Stimulated activated naive CD8-positive, alpha-beta T cell treated with anti-CD3 and anti-CD28 coated beads, Interleukin-15, Interleukin-2, amounts not matched to agents 100 U/mL and 50 U/mL, for 24 hours (primary cell): ENCODE measurements around the gene REG3G.

Experiments
- ATAC-seq: fragments of 150-1000 bp; cut with Tn5 transposase; one replicate; pipeline ENCODE4 v1.10.0; 2021
- DNase-seq: peaks from one replicate; pipeline ENCODE4 v3.0.0; 2021

REG3G gene

GRCh38 chr2:79025421-79025820, at the start of gene REG3G:
TSS of gene REG3G (plus strand) at chr2:79025702. CDS start at chr2:79026094, 392 bp downstream.
- DNase-seq (no peak), ATAC-seq (no peak)

GRCh38 chr2:78977661-78978145, 47.8 kb upstream of the REG3G start:
- peak; percentile 40 for ATAC-seq

GRCh38 chr2:78978340-78978739, 47.2 kb upstream of the REG3G start:
- ATAC-seq (no peak), DNase-seq (no peak)

More at GRCh38 chr2:78977661-78978145, 47.8 kb upstream of the REG3G start:
- no peak for DNase-seq

GRCh38 chr2:78979380-78980151, 45.9 kb upstream of the REG3G start:
- ATAC-seq (no peak), DNase-seq (peak; percentile 41)

GRCh38 chr2:78980152-78980465, 45.4 kb upstream of the REG3G start:
- DNase-seq (no peak), ATAC-seq (no peak)

- DNase-seq: no peak
- no peak for ATAC-seq
Measured at GRCh38 chr2:78980871-78981270, 44.6 kb upstream of the REG3G start.

- no peak for ATAC-seq
- no peak for DNase-seq
Measured at GRCh38 chr2:78982638-78983330, 42.7 kb upstream of the REG3G start.

DNA sequence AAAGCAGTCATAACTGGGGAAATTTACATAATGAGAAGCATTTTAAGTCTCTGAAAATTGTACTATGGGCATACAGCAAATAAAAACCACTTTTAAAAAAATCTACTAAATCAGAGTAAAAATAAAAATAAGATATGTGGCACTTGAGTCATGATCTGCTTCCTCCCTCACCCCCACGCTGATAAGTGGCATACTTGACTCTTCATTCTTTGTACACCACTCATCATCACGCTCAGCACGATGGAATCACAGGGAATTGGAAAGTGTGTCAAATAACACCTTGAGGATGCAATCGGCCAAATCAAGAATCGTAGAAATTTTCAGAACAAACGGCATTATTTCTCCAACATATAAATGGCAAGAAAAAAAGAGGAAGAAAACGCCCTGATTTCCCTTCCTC, 41.1 kb upstream of the REG3G start:
- ATAC-seq (no peak), DNase-seq (no peak)

GRCh38 chr2:78985558-78985957, 39.9 kb upstream of the REG3G start:
- no peak for DNase-seq
- no peak for ATAC-seq

GRCh38 chr2:78989051-78989450, 36.5 kb upstream of the REG3G start:
- DNase-seq: no peak
- no peak for ATAC-seq

GRCh38 chr2:78992451-78992806, 33.1 kb upstream of the REG3G start:
- ATAC-seq (no peak), DNase-seq (no peak)

- ATAC-seq: no peak
- DNase-seq: no peak
Measured at GRCh38 chr2:78992807-78993517, 32.5 kb upstream of the REG3G start.

DNA sequence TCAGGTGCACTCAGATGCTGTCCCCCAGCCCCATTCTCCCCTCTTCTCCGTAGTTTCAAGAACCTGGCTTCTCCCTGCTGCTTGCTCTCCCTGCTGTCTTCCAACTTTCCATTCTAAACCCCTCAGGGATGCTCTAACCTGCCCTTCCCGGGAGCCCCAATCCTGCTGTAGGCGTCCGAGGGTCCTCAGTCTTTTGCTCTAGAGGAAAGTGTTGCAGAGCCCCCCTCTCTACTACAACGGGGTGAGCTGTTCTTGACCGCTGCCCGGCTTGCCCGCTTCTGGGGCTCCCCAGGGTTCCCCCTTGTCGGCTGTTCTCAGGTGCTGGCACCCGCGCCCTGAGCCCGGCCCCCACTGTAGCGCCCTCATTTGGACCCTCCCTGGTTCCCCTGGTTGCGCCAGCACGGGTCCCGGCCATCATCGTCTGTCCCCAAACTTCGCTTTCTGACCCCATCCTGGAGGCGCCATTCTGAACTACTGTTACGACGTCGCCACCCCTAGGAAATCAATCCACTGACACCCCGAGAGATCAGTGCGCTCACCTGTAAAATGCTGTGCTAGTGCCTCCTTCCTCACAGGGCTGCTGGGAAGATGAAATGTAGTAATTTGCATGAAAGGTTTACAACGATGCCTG, 31.9 kb upstream of the REG3G start:
- ATAC-seq (no peak), DNase-seq (no peak)

DNA sequence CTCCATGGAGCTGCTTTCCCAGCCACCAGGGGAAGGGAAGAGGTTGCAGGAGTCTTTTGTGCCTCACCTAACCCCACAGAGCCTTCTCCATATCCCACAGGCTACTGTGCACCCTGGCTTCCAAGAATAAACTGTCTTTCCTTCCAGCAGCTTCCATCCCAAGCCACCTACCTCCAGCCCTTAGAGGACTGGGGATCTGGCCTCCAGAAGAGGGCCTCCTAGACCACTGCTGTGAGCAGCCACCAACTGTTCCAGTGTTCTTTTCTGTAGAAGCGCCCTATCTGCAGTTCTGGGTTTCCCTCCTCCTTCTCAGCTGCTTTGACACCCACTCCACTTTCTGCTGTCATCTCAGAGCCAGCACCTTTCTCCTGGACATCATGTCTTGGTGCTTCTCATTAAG, 30.7 kb upstream of the REG3G start:
- ATAC-seq: no peak
- no peak for DNase-seq

GRCh38 chr2:78999406-78999805, 26.1 kb upstream of the REG3G start:
- DNase-seq (no peak), ATAC-seq (no peak)

GRCh38 chr2:79000008-79000576, 25.4 kb upstream of the REG3G start:
- DNase-seq: no peak
- ATAC-seq: no peak

DNA sequence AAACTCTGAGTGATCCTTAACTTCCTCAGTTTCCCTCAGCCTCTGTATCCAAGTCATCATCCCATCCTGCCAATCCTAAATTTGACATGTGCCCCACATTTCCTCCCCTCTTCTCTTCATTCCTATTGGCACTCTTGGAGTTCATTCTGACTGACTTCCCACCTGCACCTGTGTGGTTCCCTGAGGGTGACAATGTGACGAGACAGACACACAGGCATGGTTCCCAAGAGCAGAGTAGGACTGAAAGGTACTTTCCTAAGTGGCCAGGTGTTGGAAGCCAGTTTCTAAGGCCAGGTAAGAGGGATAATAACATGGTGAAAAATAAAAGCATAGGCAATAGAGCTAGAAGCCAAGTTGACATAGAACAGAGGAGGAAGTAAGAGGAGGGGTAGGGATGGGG, 24.2 kb upstream of the REG3G start:
- ATAC-seq: no peak
- DNase-seq: no peak

DNA sequence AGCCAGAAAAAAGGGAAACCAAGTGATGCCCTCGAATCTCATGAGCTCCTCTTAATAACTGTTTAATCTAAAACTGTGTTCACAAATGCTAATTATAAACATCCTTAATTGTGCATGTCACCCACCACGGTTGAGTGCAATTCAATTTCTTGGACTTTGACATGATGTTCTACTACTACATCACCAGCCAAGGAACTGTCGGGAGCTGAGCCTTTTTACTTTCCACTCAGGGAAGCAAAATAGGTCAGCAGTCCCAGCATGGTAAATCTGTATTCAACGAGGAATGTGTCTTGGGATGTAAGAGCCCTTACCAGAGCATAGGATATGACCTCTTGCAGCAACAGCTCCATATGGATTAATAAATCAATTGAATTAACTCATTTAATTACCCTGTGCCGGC, 20.8 kb upstream of the REG3G start:
- DNase-seq (no peak), ATAC-seq (no peak)

DNA sequence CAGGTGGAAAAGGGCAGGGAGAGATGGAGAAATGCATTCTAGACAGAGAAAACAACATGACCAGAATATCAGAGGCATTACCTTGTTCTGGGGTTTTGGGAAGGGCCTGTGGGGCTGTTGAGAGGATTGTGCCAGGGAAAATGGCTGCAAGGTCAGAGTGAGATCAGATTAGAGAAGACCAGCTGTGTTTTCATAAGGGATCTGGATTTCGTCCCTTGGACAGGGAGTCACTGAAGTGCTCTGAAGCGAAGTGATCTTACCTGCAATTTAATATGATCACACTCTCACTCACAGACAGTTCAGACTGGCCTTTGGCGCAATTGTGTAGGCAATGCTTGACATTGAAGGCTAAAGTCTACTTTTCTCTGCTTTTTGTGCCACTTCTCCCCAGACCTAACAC, 20.3 kb upstream of the REG3G start:
- DNase-seq (no peak), ATAC-seq (no peak)

DNA sequence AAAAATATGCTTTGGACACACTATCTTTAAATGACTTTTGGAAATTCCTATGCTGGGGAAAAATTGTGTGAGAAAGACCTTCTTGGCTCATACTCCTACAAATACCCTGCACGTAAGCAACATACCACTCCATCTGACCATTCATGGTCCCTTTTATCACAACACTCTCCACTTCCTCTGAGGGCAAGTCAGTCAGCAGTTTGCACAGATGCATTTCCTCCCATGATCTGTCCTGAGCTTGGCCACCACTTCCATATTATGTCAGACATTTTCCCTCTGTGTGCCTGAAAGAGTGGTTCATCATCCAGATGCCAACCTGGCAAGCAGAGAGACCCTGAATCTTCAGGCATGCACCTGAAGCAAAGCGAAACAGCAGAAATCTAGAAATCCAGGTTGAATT, 16.1 kb upstream of the REG3G start:
- no peak for DNase-seq
- no peak for ATAC-seq

GRCh38 chr2:79011496-79011895, 14.0 kb upstream of the REG3G start:
- no peak for DNase-seq
- no peak for ATAC-seq

DNA sequence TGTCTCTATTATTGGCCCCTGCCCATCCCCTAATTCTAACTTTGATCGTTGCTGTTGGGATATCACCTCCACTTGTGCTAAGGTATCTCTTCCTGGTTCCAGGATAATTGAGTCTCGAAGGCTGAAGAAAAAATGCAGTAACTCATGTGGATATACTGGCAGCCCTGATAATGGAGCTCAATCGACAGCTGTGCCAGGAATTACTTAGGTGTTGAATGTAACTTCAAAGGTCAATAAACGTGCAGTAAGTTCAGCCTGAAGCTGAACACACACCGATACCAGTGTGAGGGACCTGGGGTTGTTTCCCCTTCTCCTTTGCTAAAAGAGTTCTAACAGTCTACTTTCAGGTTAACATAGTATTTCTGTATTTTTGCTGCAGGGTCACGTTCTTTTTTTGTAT, 11.9 kb upstream of the REG3G start:
- ATAC-seq: no peak

DNA sequence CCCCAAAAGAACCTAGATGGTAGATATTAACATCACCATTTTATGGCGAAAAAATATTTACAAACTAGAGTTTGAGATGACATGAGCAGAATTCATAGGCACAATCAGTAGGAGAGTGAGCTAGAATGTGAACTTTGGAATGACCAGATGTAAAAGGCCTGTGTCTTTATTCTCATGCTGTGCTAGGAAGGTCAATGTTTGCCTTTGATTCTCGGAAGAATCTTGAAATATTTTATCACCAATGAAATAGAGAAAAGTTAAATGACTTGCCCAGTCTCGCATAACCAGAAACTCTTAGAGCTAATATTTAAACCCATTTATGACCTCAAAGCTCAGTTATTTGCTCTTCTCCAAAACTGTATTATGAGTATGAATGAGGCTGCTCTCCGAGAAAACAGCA, 9.2 kb upstream of the REG3G start:
- ATAC-seq (no peak), DNase-seq (no peak)

More for the DNA sequence above, 11.9 kb upstream of the REG3G start:
- no peak for DNase-seq
